ENCODE measurements around the gene WDR7. TPM values are rescaled to one million over a fixed set of nuclear protein-coding genes. Genes with fewer than 3 reads are reported as not detected.

The WDR7 gene
- total RNA-seq, 1 experiment from 2014 or later, result 7.8 TPM

DNA sequence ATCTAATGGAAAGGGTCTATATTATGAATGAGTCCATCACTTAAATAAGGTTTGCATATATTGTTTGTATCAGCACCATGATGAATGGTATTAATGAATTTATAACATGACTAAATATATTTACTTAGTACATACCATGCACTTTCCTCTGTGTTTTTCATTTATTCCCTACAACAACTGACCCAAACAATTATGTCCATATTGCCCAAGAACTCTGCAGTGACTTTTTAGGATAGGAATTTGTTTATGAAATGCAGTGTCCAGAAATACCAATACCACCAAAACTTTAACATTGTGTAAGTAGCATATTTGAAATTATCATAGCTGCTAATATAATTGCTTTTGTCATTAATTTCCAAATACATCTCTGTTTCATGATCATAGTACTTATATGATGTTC lies 119.7 kb downstream of the WDR7 start:
- H3K36me3 Mint-ChIP-seq (ENCODE audit: insufficient read depth, unreplicated experiment), result no peaks in the 10 kb centered on the region
- Histone ChIP-seq H3K4me1 (no peaks in the 10 kb centered on the region), H3K4me3 (ENCODE audit: low read depth, low read length) (no peak overlapping the region), H3K9me3 (no peaks in the 10 kb centered on the region), H3K36me3 (ENCODE audit: control insufficient read depth, insufficient read depth, low read length) (no peaks in the 10 kb centered on the region), H3K27me3 (replicated peaks; ENCODE audit: control insufficient read depth, insufficient read depth, low read length) (no peaks in the 10 kb centered on the region)
- no peaks in the 10 kb centered on the region for H3K9me3 Mint-ChIP-seq (ENCODE audit: unreplicated experiment)
- TF ChIP-seq, protein P1, sequence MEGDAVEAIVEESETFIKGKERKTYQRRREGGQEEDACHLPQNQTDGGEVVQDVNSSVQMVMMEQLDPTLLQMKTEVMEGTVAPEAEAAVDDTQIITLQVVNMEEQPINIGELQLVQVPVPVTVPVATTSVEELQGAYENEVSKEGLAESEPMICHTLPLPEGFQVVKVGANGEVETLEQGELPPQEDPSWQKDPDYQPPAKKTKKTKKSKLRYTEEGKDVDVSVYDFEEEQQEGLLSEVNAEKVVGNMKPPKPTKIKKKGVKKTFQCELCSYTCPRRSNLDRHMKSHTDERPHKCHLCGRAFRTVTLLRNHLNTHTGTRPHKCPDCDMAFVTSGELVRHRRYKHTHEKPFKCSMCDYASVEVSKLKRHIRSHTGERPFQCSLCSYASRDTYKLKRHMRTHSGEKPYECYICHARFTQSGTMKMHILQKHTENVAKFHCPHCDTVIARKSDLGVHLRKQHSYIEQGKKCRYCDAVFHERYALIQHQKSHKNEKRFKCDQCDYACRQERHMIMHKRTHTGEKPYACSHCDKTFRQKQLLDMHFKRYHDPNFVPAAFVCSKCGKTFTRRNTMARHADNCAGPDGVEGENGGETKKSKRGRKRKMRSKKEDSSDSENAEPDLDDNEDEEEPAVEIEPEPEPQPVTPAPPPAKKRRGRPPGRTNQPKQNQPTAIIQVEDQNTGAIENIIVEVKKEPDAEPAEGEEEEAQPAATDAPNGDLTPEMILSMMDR (IDR thresholded peaks at IDR 0.05; ENCODE audit: insufficient read depth in 1 of 2, low read depth in 1 of 2, low read length in 1 of 2, severe bottlenecking in 1 of 2, unreplicated experiment in 1 of 2), result no peak
- intact Hi-C loops (cut with micrococcal nuclease; ENCODE audit: unreplicated experiment), result no loop called here
- CTCF ChIA-PET, result no interaction called here
- H3K4me3 Mint-ChIP-seq (ENCODE audit: unreplicated experiment), result no peak overlapping the region
- no peak for DNase-seq
- BruUV-seq (replicated peaks), result no TSS peak
- no peaks in the 10 kb centered on the region for H3K4me1 Mint-ChIP-seq (ENCODE audit: low read depth, unreplicated experiment)
- no peak overlapping the region for H3K27ac Mint-ChIP-seq (ENCODE audit: unreplicated experiment)
- POLR2A ChIA-PET, result no interaction called here
- H3K27me3 Mint-ChIP-seq (ENCODE audit: insufficient read depth, unreplicated experiment), result no peaks in the 10 kb centered on the region

DNA sequence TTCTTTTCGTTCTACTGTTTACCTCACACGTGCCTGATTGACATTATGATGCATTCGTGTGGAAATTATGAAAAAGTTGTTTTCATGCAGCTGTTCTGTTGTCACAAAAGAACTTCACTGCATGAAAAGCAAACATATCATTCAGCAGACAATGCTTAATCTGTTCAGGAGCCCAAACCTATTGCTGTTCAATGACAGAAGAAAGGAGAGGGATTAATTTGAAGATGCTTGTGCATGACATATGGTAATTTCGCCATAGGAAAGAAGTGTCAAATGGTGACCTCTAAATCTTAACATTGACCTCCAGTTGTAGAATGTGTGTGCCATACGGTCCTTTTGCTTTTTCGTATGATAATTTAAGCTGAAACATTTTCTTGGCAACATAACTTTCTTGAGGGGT lies 124.5 kb downstream of the WDR7 start:
- POLR2A ChIA-PET, result no interaction called here
- intact Hi-C loops (cut with micrococcal nuclease; ENCODE audit: unreplicated experiment), result no loop called here
- no TSS peak for BruUV-seq (replicated peaks)

DNA sequence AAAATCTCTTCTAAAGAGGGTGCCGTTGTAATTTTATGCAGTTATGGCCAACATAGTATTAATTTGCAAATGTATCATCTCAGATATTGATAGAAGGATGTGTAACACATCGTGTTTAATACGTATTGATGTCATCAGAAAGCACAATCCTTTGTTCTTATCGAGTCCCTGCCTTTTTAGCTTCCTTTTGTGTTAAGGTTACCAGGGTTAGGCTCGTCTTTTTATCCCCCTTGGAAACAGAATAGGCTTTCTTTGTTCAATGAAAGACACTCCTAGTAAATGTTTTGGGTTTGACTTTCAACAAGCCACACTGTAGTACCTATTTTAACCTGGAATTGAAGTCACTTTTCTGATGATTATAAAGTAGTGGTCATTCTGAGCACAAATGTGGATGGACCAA lies 136.2 kb downstream of the WDR7 start:
- intact Hi-C loops (cut with micrococcal nuclease; ENCODE audit: unreplicated experiment), result no loop called here
- no TSS peak for BruUV-seq (replicated peaks)
- Histone ChIP-seq H3K36me3 (ENCODE audit: control insufficient read depth, insufficient read depth, low read length) (no peaks in the 10 kb centered on the region), H3K4me1 (no peaks in the 10 kb centered on the region), H3K4me3 (ENCODE audit: low read depth, low read length) (no peak overlapping the region), H3K27me3 (replicated peaks; ENCODE audit: control insufficient read depth, insufficient read depth, low read length) (no peaks in the 10 kb centered on the region), H3K9me3 (no peaks in the 10 kb centered on the region)
- ChIA-PET POLR2A (no interaction called here), CTCF (no interaction called here)
- Mint-ChIP-seq H3K27me3 (ENCODE audit: insufficient read depth, unreplicated experiment) (no peaks in the 10 kb centered on the region), H3K4me3 (ENCODE audit: unreplicated experiment) (no peak overlapping the region), H3K9me3 (ENCODE audit: unreplicated experiment) (no peaks in the 10 kb centered on the region), H3K4me1 (ENCODE audit: low read depth, unreplicated experiment) (no peaks in the 10 kb centered on the region), H3K36me3 (ENCODE audit: insufficient read depth, unreplicated experiment) (no peaks in the 10 kb centered on the region), H3K27ac (ENCODE audit: unreplicated experiment) (no peak overlapping the region)
- TF ChIP-seq, protein P1 (IDR thresholded peaks at IDR 0.05; ENCODE audit: insufficient read depth in 1 of 2, low read depth in 1 of 2, low read length in 1 of 2, severe bottlenecking in 1 of 2, unreplicated experiment in 1 of 2), result no peak
- no peak for DNase-seq

More for the DNA sequence above, 124.5 kb downstream of the WDR7 start:
- DNase-seq, result no peak
- CTCF ChIA-PET, result no interaction called here
- Histone ChIP-seq H3K4me1 (no peaks in the 10 kb centered on the region), H3K4me3 (ENCODE audit: low read depth, low read length) (no peak overlapping the region), H3K9me3 (no peaks in the 10 kb centered on the region), H3K27me3 (replicated peaks; ENCODE audit: control insufficient read depth, insufficient read depth, low read length) (no peaks in the 10 kb centered on the region), H3K36me3 (ENCODE audit: control insufficient read depth, insufficient read depth, low read length) (no peaks in the 10 kb centered on the region)
- no peaks in the 10 kb centered on the region for H3K4me1 Mint-ChIP-seq (ENCODE audit: low read depth, unreplicated experiment)
- no peaks in the 10 kb centered on the region for H3K9me3 Mint-ChIP-seq (ENCODE audit: unreplicated experiment)
- no peak overlapping the region for H3K4me3 Mint-ChIP-seq (ENCODE audit: unreplicated experiment)
- H3K36me3 Mint-ChIP-seq (ENCODE audit: insufficient read depth, unreplicated experiment), result no peaks in the 10 kb centered on the region
- H3K27me3 Mint-ChIP-seq (ENCODE audit: insufficient read depth, unreplicated experiment), result no peaks in the 10 kb centered on the region
- H3K27ac Mint-ChIP-seq (ENCODE audit: unreplicated experiment), result no peak overlapping the region
- TF ChIP-seq, protein P1 (IDR thresholded peaks at IDR 0.05; ENCODE audit: insufficient read depth in 1 of 2, low read depth in 1 of 2, low read length in 1 of 2, severe bottlenecking in 1 of 2, unreplicated experiment in 1 of 2), result no peak
